ENCODE data around the gene NXPH3. TPM values are rescaled to one million over a fixed set of nuclear protein-coding genes. Genes with fewer than 3 reads are reported as not detected.
"Not testable (repeated sequence)": the region's sequence is repeated elsewhere in the genome, so short reads cannot be mapped to it uniquely, and the experiment has no call there.

NXPH3 gene
- total RNA-seq, 1 experiment from 2014 or later = 0.26 TPM

- H3F3A ChIP-seq (ENCODE audit: low read length, unreplicated experiment) = no peaks in the 10 kb centered on the region
- TF ChIP-seq EZH2 (IDR thresholded peaks at IDR 0.05; ENCODE audit: low read length, unreplicated experiment) = no peak
- no peak for TF ChIP-seq CTCF (conservative IDR thresholded peaks at IDR 0.05; ENCODE audit: low read depth, low read length)
- TF ChIP-seq EZH2phosphoT487 (IDR thresholded peaks at IDR 0.05; ENCODE audit: borderline replicate concordance, low read length) = no peak
- DNase-seq (no peak), ATAC-seq (no peak)
- H4K20me1 ChIP-seq (ENCODE audit: low read length) = no peaks in the 10 kb centered on the region
- no TSS peak for BruUV-seq (replicated peaks)
- no peaks in the 10 kb centered on the region for H3K9me3 ChIP-seq (ENCODE audit: low read length)
- H3K79me2 ChIP-seq (ENCODE audit: low read length) = no peaks in the 10 kb centered on the region
- no peaks in the 10 kb centered on the region for H3K9me2 ChIP-seq (replicated peaks; ENCODE audit: low read length)
- peaks cover 20% of the 10 kb centered on the region for H3K4me1 ChIP-seq (ENCODE audit: insufficient read depth, low read length)
- no peak overlapping the region for H3K4me2 ChIP-seq (ENCODE audit: low read length)
- H2AFZ ChIP-seq (ENCODE audit: low read length) = no peak overlapping the region
- ChIA-PET POLR2A (ENCODE audit: unreplicated experiment) (no interaction called here), CTCF (interaction anchor here (0.7 to 1.2 kb wide), 5 partner anchors 10 to 153 kb away, joined by 3 to 13 read pairs (median 4); partner anchors contain the start of gene PHB1)
- H3K27ac ChIP-seq (ENCODE audit: low read length) = no peak overlapping the region
- no peaks in the 10 kb centered on the region for H3K27me3 ChIP-seq (ENCODE audit: low read length)
- intact Hi-C loops (cut with micrococcal nuclease) = loop anchor here (5.0 kb wide), 2 partner anchors 290 to 430 kb away; partner anchors contain the start of gene DLX3
- H3K9ac ChIP-seq (ENCODE audit: low read length) = no peak overlapping the region
- no peaks in the 10 kb centered on the region for H3K36me3 ChIP-seq (ENCODE audit: low read depth, low read length)
- no peak overlapping the region for H3K4me3 ChIP-seq (ENCODE audit: low read length)
Observed at GRCh38 chr17:49567104-49567521, 8.6 kb upstream of the NXPH3 start.

GRCh38 chr17:49567871-49568694, 7.6 kb upstream of the NXPH3 start:
- peak; percentile 69 for ATAC-seq
- TSS peak; percentile 60 for BruUV-seq (replicated peaks)
- DNase-seq = peak; percentile 93
- intact Hi-C loops (cut with micrococcal nuclease) = loop anchor here (1.0 to 5.0 kb wide), 4 partner anchors 127 to 429 kb away; partner anchors contain the start of gene DLX3
- Histone ChIP-seq H3K9me2 (replicated peaks; ENCODE audit: low read length) (no peaks in the 10 kb centered on the region), H2AFZ (ENCODE audit: low read length) (peak overlapping the region; percentile 98), H3K4me2 (ENCODE audit: low read length) (peak overlapping the region; percentile 91), H4K20me1 (ENCODE audit: low read length) (no peaks in the 10 kb centered on the region), H3K27me3 (ENCODE audit: low read length) (no peaks in the 10 kb centered on the region), H3K79me2 (ENCODE audit: low read length) (no peaks in the 10 kb centered on the region), H3K36me3 (ENCODE audit: low read depth, low read length) (no peaks in the 10 kb centered on the region), H3K4me1 (ENCODE audit: insufficient read depth, low read length) (peaks cover 20% of the 10 kb centered on the region), H3F3A (ENCODE audit: low read length, unreplicated experiment) (no peaks in the 10 kb centered on the region), H3K4me3 (ENCODE audit: low read length) (peak overlapping the region; percentile 72), H3K9me3 (ENCODE audit: low read length) (no peaks in the 10 kb centered on the region), H3K27ac (ENCODE audit: low read length) (no peak overlapping the region), H3K9ac (ENCODE audit: low read length) (no peak overlapping the region)
- CTCF ChIA-PET = interaction anchor here (0.7 to 1.2 kb wide), 5 partner anchors 10 to 154 kb away, joined by 3 to 13 read pairs (median 4); partner anchors contain the start of gene PHB1
- no peak for TF ChIP-seq EZH2phosphoT487 (IDR thresholded peaks at IDR 0.05; ENCODE audit: borderline replicate concordance, low read length)
- peak; percentile 96 for TF ChIP-seq CTCF (conservative IDR thresholded peaks at IDR 0.05; ENCODE audit: low read depth, low read length)
- no peak for TF ChIP-seq EZH2 (IDR thresholded peaks at IDR 0.05; ENCODE audit: low read length, unreplicated experiment)
- POLR2A ChIA-PET (ENCODE audit: unreplicated experiment) = no interaction called here

GRCh38 chr17:49568695-49569047, 7.0 kb upstream of the NXPH3 start:
- H4K20me1 ChIP-seq (ENCODE audit: low read length); H3K79me2 ChIP-seq (ENCODE audit: low read length); ATAC-seq; POLR2A ChIA-PET (ENCODE audit: unreplicated experiment); H3K36me3 ChIP-seq (ENCODE audit: low read depth, low read length); DNase-seq; H3K9ac ChIP-seq (ENCODE audit: low read length); H3K27ac ChIP-seq (ENCODE audit: low read length); H3K9me3 ChIP-seq (ENCODE audit: low read length); CTCF ChIA-PET; H3K9me2 ChIP-seq (replicated peaks; ENCODE audit: low read length); H3F3A ChIP-seq (ENCODE audit: low read length, unreplicated experiment); BruUV-seq (replicated peaks); H3K27me3 ChIP-seq (ENCODE audit: low read length): not testable (repeated sequence)
- peak overlapping the region; percentile 91; the same call in 1 of the 2 replicates for H3K4me2 ChIP-seq (ENCODE audit: low read length)
- H3K4me3 ChIP-seq (ENCODE audit: low read length) = peak overlapping the region; percentile 72
- intact Hi-C loops (cut with micrococcal nuclease) = loop anchor here (1.0 to 5.0 kb wide), 4 partner anchors 127 to 429 kb away; partner anchors contain the start of gene DLX3
- H3K4me1 ChIP-seq (ENCODE audit: insufficient read depth, low read length) = peaks cover 20% of the 10 kb centered on the region
- peak overlapping the region; percentile 98 for H2AFZ ChIP-seq (ENCODE audit: low read length)

All from PC-3 (cell line).